ENCODE measurements around the gene C1orf210. TPM values are rescaled to one million over a fixed set of nuclear protein-coding genes. Genes with fewer than 3 reads are reported as not detected.

Gene C1orf210
- total RNA-seq, 1 experiment from 2014 or later = not detected

- no peak for DNase-seq (ENCODE audit: low spot score)
- in situ Hi-C loops (cut with HindIII; ENCODE audit: low sequenced_read_pairs) = no loop called here
Measured at GRCh38 chr1:43299101-43299500, 13.7 kb upstream of the C1orf210 start.

GRCh38 chr1:43298055-43298454 is 12.7 kb upstream of the C1orf210 start:
- in situ Hi-C loops (cut with HindIII; ENCODE audit: low sequenced_read_pairs) = no loop called here
- DNase-seq (ENCODE audit: low spot score) = no peak

GRCh38 chr1:43296207-43296606 is 10.8 kb upstream of the C1orf210 start:
- in situ Hi-C loops (cut with HindIII; ENCODE audit: low sequenced_read_pairs) = no loop called here
- no peak for DNase-seq (ENCODE audit: low spot score)

GRCh38 chr1:43294761-43295160 is 9.4 kb upstream of the C1orf210 start:
- in situ Hi-C loops (cut with HindIII; ENCODE audit: low sequenced_read_pairs) = no loop called here
- no peak for DNase-seq (ENCODE audit: low spot score)

- DNase-seq (ENCODE audit: low spot score) = no peak
- in situ Hi-C loops (cut with HindIII; ENCODE audit: low sequenced_read_pairs) = no loop called here
Measured at GRCh38 chr1:43293896-43294760, 8.7 kb upstream of the C1orf210 start.

GRCh38 chr1:43293176-43293575 is 7.8 kb upstream of the C1orf210 start:
- DNase-seq (ENCODE audit: low spot score) = no peak
- in situ Hi-C loops (cut with HindIII; ENCODE audit: low sequenced_read_pairs) = no loop called here

GRCh38 chr1:43292679-43293078 is 7.3 kb upstream of the C1orf210 start:
- DNase-seq (ENCODE audit: low spot score) = no peak
- in situ Hi-C loops (cut with HindIII; ENCODE audit: low sequenced_read_pairs) = no loop called here

GRCh38 chr1:43292216-43292615 is 6.8 kb upstream of the C1orf210 start:
- DNase-seq (ENCODE audit: low spot score) = no peak
- in situ Hi-C loops (cut with HindIII; ENCODE audit: low sequenced_read_pairs) = no loop called here

GRCh38 chr1:43288785-43289706 is 3.7 kb upstream of the C1orf210 start:
- in situ Hi-C loops (cut with HindIII; ENCODE audit: low sequenced_read_pairs) = no loop called here
- DNase-seq (ENCODE audit: low spot score) = no peak

- peak; percentile 81 for DNase-seq (ENCODE audit: low spot score)
- in situ Hi-C loops (cut with HindIII; ENCODE audit: low sequenced_read_pairs) = no loop called here
Measured at GRCh38 chr1:43288058-43288784, 2.8 kb upstream of the C1orf210 start.

- DNase-seq (ENCODE audit: low spot score) = no peak
- in situ Hi-C loops (cut with HindIII; ENCODE audit: low sequenced_read_pairs) = no loop called here
Measured at GRCh38 chr1:43286533-43286932, 1.2 kb upstream of the C1orf210 start.

GRCh38 chr1:43286115-43286514 is 734 bp upstream of the C1orf210 start:
- DNase-seq (ENCODE audit: low spot score) = no peak
- in situ Hi-C loops (cut with HindIII; ENCODE audit: low sequenced_read_pairs) = no loop called here

GRCh38 chr1:43284546-43285110 is 753 bp downstream of the C1orf210 start:
- no peak for DNase-seq (ENCODE audit: low spot score)
- in situ Hi-C loops (cut with HindIII; ENCODE audit: low sequenced_read_pairs) = no loop called here

- no peak for DNase-seq (ENCODE audit: low spot score)
- in situ Hi-C loops (cut with HindIII; ENCODE audit: low sequenced_read_pairs) = no loop called here
Measured at GRCh38 chr1:43284065-43284464, 1.3 kb downstream of the C1orf210 start.

GRCh38 chr1:43282220-43283195 is 2.9 kb downstream of the C1orf210 start:
- peak; percentile 85 for DNase-seq (ENCODE audit: low spot score)

GRCh38 chr1:43280692-43281091 is 4.7 kb downstream of the C1orf210 start:
- DNase-seq (ENCODE audit: low spot score) = no peak
- in situ Hi-C loops (cut with HindIII; ENCODE audit: low sequenced_read_pairs) = no loop called here

More at GRCh38 chr1:43282220-43283195, 2.9 kb downstream of the C1orf210 start:
- in situ Hi-C loops (cut with HindIII; ENCODE audit: low sequenced_read_pairs) = no loop called here

- DNase-seq (ENCODE audit: low spot score) = no peak
- in situ Hi-C loops (cut with HindIII; ENCODE audit: low sequenced_read_pairs) = no loop called here
Measured at GRCh38 chr1:43279666-43280065, 5.7 kb downstream of the C1orf210 start.

- in situ Hi-C loops (cut with HindIII; ENCODE audit: low sequenced_read_pairs) = no loop called here
- no peak for DNase-seq (ENCODE audit: low spot score)
Measured at GRCh38 chr1:43279161-43279560, 6.2 kb downstream of the C1orf210 start.
